ENCODE data around the gene MFNG. TPM values are rescaled to one million over a fixed set of nuclear protein-coding genes. Genes with fewer than 3 reads are reported as not detected.
A peak's percentile ranks its signal among the peaks of the same experiment; 100 is the strongest.

MFNG gene
- total RNA-seq, 3 donors from 2014 or later = 11.3 to 16.1 (median 13.7) TPM

DNA sequence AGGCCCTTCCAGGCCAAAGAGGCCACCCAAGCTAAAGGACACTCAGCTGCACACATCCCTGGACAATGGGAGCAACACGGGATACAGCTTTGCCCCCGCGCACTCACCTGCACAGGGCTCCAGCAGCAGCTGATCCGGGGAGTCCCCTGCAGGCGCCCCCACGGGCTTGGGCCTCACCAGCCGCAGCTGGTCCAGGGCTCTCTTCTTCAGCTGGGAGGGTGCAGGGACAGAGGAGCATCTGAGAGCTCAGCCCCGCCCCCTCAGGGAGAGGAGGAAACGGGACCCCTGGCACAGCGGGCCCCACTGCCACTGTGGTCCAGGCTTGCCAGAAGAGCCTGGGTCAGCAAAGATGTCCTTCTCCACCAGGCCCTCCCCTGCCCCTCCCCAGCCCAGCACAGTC, 7.8 kb upstream of the MFNG start:
- no peak for ATAC-seq
- TF ChIP-seq, protein P1, sequence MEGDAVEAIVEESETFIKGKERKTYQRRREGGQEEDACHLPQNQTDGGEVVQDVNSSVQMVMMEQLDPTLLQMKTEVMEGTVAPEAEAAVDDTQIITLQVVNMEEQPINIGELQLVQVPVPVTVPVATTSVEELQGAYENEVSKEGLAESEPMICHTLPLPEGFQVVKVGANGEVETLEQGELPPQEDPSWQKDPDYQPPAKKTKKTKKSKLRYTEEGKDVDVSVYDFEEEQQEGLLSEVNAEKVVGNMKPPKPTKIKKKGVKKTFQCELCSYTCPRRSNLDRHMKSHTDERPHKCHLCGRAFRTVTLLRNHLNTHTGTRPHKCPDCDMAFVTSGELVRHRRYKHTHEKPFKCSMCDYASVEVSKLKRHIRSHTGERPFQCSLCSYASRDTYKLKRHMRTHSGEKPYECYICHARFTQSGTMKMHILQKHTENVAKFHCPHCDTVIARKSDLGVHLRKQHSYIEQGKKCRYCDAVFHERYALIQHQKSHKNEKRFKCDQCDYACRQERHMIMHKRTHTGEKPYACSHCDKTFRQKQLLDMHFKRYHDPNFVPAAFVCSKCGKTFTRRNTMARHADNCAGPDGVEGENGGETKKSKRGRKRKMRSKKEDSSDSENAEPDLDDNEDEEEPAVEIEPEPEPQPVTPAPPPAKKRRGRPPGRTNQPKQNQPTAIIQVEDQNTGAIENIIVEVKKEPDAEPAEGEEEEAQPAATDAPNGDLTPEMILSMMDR (IDR thresholded peaks at IDR 0.05) = no peak
- Histone ChIP-seq H3K4me3 (no peak overlapping the region), H3K4me1 (ENCODE audit: low read depth) (peaks cover 8% of the 10 kb centered on the region), H3K36me3 (ENCODE audit: low read depth) (no peaks in the 10 kb centered on the region), H3K9me3 (no peaks in the 10 kb centered on the region)
- DNase-seq = no peak
- intact Hi-C loops (cut with DNase I, micrococcal nuclease) = no loop called here

DNA sequence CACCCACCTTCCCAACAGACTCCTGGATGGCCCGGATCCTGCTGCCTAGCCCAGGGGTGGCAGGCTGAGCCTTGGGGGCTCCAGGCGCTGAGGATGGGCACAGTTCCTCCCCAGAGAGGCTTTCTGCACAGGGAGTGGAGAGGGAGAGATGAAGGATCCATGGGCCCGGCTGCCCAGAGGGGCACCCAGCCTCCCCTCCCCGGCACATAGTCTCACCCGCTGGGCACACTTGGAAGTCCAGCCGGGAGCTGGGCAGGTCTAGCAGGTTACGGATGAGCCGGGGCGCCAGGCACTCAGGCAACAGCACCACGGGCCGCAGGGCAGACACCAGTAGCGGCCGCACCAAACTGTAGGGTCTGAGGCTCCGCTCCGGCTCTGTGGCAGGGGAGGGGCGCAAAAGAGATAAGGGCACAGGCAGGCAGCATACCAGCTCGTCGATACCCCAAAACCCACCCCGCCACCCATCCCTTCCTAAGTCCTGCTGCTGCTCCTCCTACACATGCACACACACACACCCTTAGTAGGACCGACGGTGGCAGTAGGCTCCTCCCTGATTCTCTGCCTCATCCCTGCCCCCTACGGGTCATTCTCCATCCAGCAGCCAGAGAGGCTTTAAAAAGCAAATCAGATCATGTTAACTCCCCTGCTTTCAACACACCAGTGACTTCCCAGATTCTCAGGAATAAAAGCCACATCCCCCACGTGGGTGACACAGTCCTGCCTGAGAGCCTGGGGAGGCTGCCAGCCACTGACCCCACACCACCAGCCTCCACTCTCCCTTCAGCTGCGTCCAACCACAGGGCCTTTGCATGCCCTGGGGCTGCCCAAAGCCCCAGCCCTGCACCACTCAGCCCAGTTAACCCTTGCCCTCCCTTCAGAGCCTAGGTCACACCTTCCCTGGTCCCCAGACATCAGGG, 6.5 kb upstream of the MFNG start:
- intact Hi-C loops (cut with DNase I, micrococcal nuclease) = no loop called here
- ATAC-seq = peak; percentile 55
- peak in 2 of 3 donors; percentile 50 to 54 for DNase-seq
- no peaks in the 10 kb centered on the region for H3K4me1 ChIP-seq (ENCODE audit: low read depth)
- H3K4me3 ChIP-seq = no peak overlapping the region
- H3K36me3 ChIP-seq (ENCODE audit: low read depth) = no peaks in the 10 kb centered on the region
- H3K9me3 ChIP-seq = no peaks in the 10 kb centered on the region
- TF ChIP-seq, protein P1 (IDR thresholded peaks at IDR 0.05) = no peak

DNA sequence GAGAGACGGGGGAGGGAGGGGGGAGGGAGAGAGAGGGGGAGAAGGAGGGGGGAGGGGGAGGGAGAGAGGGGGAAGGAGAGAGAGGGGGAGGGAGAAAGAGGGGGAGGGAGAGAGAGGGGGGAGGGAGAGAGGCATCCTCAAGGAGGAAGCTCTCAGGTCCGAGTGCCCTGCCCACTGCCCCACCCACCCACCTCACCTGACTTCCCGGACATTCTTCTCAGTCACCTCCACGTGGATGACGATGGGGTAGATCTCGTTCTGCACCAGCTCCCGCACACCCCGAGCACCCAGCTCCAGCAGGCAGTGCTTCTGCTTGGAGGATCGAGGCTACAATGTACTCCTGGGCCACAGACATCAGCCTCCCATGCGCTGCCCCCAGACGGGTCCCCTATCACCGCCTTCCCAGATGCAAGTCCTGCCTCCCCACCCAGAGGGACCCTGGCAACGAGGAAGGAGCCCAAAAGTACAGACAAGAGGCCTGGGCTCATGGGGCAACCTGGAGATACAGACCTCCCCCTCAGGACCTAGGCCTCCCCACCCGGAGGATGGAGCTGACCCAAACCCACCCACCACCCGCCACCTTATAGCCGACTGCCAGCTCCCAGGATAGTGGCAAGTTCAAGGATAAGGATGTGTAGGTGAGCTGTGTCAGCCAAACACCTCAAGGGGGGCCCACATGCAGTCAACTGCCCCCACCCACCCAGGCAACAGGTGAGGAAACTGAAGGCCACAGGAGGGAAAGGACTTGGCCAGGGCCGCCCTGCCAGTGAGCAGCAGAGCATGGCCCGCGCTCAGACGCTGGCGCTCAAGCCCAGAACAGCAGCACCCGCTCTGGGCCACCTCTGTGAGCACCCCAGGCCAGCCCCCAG, 5.6 kb upstream of the MFNG start:
- ATAC-seq = peak; percentile 53
- intact Hi-C loops (cut with DNase I, micrococcal nuclease) = no loop called here
- TF ChIP-seq, protein P1 (IDR thresholded peaks at IDR 0.05) = no peak
- peak in 2 of 3 donors; percentile 44 to 58 for DNase-seq
- no peak overlapping the region for H3K4me3 ChIP-seq
- no peaks in the 10 kb centered on the region for H3K9me3 ChIP-seq
- no peaks in the 10 kb centered on the region for H3K4me1 ChIP-seq (ENCODE audit: low read depth)
- H3K36me3 ChIP-seq (ENCODE audit: low read depth) = no peaks in the 10 kb centered on the region

DNA sequence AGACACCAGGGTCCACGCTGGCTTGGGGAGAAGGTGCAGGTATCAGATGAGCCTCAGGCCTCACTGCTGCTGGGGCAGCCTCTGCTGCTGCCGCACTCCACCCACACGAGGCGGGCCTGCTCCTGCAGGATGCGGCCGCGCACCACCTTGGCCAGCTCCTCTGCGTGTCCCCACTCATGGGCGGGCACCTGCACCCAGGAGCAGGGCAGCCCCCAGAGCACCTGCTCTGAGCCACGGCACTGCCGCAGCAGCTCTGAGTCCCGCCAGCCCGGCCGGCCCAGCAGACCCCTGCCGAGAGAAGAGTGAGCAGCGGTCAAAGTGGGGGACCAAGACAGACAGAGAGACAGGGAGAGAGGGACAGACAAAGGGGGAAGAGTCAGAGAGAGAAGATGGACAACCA, 4.9 kb upstream of the MFNG start:
- DNase-seq = no peak
- no peaks in the 10 kb centered on the region for H3K9me3 ChIP-seq
- TF ChIP-seq, protein P1 (IDR thresholded peaks at IDR 0.05) = no peak
- H3K36me3 ChIP-seq (ENCODE audit: low read depth) = no peaks in the 10 kb centered on the region
- no peak for ATAC-seq
- H3K4me1 ChIP-seq (ENCODE audit: low read depth) = peaks cover 4% of the 10 kb centered on the region
- H3K4me3 ChIP-seq = no peak overlapping the region
- intact Hi-C loops (cut with DNase I, micrococcal nuclease) = no loop called here

DNA sequence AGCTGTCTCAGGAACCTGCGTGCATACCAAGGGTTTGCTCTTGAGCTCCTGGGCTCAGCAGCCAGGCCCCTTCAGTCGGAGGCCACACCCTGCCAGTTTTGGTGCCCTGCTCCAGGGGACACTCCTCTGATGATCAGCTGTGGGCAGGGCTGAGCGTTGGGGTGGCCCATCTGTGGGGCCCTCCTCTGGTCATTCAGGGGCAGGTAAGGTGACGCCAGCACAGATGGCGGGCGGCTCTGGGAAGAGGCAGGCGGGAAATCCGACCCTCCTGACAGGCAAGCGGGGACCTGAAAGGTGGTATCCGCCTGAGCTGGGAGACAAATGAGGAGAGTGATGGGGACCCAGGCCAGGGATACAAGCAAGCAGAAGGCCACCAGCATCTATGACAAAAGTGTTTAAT, 3.8 kb upstream of the MFNG start:
- H3K36me3 ChIP-seq (ENCODE audit: low read depth) = no peaks in the 10 kb centered on the region
- no peak for DNase-seq
- H3K4me1 ChIP-seq (ENCODE audit: low read depth) = peaks cover 6% of the 10 kb centered on the region
- intact Hi-C loops (cut with DNase I, micrococcal nuclease) = no loop called here
- H3K9me3 ChIP-seq = no peaks in the 10 kb centered on the region
- TF ChIP-seq, protein P1 (IDR thresholded peaks at IDR 0.05) = no peak
- ATAC-seq = no peak
- no peak overlapping the region for H3K4me3 ChIP-seq

All from mucosa of descending colon (tissue), 3 donors.